Measurements from ENCODE around the gene LILRA5. TPM values are rescaled to one million over a fixed set of nuclear protein-coding genes. Genes with fewer than 3 reads are reported as not detected.
A peak's percentile ranks its signal among the peaks of the same experiment; 100 is the strongest.

Gene LILRA5
- total and polyA plus RNA-seq, 10 of the 15 experiments (the other 5 are each of a cell fraction or from before 2014, with no cell fraction given), result 0.05 to 1.2 (median 0.36) TPM; not detected in 4

DNA sequence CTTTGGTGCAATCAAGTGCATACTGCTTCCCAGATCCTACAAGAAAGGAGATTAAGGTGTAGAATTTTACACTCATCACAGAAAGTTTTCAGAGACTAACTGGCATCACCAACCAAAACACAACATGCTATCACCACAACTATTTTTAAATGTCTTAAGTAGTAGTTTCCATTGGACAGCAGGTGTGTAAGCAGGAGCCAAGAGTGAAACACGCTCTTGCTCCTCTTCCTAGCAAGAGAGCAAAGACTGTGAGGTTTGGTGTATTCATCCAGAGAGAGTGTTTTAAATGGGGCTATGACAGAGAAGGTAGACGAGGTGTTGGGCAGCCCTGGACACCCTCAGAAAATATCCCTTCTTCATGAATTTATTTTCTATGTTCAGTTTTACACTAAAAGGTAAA is 38.5 kb upstream of the LILRA5 start (continued):
- 0 out of 2 replicates have a peak, but pooled peaks have one; percentile 15 for TF ChIP-seq ATF7 (IDR thresholded peaks at IDR 0.05; ENCODE audit: low read depth)
- no peak for TF ChIP-seq RCOR1 (conservative IDR thresholded peaks at IDR 0.05; ENCODE audit: low read depth, low read length)
- peak; percentile 43; the same call in 1 of the 2 replicates for TF ChIP-seq RUNX3 (IDR thresholded peaks at IDR 0.05; ENCODE audit: low read length)
- no peak for TF ChIP-seq NR2F1 (conservative IDR thresholded peaks at IDR 0.05)
- TF ChIP-seq DPF2 (IDR thresholded peaks at IDR 0.05), result no peak
- peak; percentile 28; the same call in 1 of the 2 replicates for TF ChIP-seq NFIC (IDR thresholded peaks at IDR 0.05; ENCODE audit: low read depth, low read length)
- no peak for TF ChIP-seq CTCF (IDR thresholded peaks at IDR 0.05 in 2 of 3, conservative IDR thresholded peaks at IDR 0.05 in 1 of 3; ENCODE audit: control insufficient read depth in 2 of 3, extremely low read depth in 1 of 3, insufficient read depth in 1 of 3, low read depth in 3 of 3, low read length in 3 of 3)
- TF ChIP-seq MXI1 (IDR thresholded peaks at IDR 0.05; ENCODE audit: low read depth, low read length), result no peak
- no peak for TF ChIP-seq SKIL (IDR thresholded peaks at IDR 0.05; ENCODE audit: low read depth, poor library complexity, severe bottlenecking)
- TF ChIP-seq, protein P1, sequence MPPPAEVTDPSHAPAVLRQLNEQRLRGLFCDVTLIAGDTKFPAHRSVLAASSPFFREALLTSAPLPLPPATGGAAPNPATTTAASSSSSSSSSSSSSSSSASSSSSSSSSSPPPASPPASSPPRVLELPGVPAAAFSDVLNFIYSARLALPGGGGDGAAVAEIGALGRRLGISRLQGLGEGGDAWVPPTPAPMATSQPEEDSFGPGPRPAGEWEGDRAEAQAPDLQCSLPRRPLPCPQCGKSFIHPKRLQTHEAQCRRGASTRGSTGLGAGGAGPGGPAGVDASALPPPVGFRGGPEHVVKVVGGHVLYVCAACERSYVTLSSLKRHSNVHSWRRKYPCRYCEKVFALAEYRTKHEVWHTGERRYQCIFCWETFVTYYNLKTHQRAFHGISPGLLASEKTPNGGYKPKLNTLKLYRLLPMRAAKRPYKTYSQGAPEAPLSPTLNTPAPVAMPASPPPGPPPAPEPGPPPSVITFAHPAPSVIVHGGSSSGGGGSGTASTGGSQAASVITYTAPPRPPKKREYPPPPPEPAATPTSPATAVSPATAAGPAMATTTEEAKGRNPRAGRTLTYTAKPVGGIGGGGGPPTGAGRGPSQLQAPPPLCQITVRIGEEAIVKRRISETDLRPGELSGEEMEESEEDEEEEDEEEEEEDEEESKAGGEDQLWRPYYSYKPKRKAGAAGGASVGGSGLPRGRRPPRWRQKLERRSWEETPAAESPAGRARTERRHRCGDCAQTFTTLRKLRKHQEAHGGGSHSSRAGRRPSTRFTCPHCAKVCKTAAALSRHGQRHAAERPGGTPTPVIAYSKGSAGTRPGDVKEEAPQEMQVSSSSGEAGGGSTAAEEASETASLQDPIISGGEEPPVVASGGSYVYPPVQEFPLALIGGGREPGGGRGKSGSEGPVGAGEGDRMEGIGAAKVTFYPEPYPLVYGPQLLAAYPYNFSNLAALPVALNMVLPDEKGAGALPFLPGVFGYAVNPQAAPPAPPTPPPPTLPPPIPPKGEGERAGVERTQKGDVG (CRISPR knock-in tag; IDR thresholded peaks at IDR 0.05), result no peak
- no peak for TF ChIP-seq CBX5 (IDR thresholded peaks at IDR 0.05; ENCODE audit: low read depth)
